ENCODE data around the gene ITGA4. TPM values are rescaled to one million over a fixed set of nuclear protein-coding genes. Genes with fewer than 3 reads are reported as not detected.

The ITGA4 gene
- total RNA-seq, 4 donors from 2014 or later: 0.51 to 112 (median 4.5) TPM

DNA sequence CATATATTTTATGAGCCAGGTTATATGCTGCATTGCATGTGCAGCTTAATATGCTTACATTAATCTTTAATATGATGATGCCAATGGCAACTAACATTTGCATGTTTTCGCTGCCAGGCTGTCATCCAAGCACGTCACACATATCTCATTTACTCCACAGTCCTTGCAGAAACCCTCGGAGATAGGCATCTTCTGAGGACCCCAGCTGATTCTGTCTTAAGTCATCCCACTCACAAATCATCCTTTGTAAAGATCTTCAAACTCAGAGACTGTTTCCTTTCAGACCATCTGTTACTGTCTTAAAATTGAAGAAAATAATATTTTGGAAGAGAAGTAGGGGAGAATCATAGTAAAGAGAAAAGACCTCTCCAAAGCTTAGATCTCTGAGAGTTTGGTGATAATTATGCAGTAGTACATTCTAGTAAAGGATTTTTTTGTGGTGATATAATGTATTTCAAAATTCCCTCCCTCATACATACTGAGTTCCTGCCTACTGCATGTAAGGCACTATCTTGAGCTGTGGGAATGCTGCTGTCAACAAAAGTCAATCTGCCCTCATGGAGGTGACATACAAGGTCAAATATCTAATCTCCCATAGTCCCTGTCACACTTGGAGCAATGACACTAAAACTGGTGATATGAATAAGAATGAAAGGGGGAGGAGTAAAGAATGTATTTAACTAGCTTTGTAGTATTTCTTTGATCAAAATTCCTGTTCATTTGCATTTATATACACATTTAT, 11.0 kb downstream of the ITGA4 start:
- Histone ChIP-seq H3K36me3 (no peaks in the 10 kb centered on the region), H3K27ac (no peak overlapping the region), H3K4me3 (no peak overlapping the region), H3K9me3 (no peaks in the 10 kb centered on the region), H3K4me1 (no peaks in the 10 kb centered on the region), H3K27me3 (no peaks in the 10 kb centered on the region)
- TF ChIP-seq, protein P1, sequence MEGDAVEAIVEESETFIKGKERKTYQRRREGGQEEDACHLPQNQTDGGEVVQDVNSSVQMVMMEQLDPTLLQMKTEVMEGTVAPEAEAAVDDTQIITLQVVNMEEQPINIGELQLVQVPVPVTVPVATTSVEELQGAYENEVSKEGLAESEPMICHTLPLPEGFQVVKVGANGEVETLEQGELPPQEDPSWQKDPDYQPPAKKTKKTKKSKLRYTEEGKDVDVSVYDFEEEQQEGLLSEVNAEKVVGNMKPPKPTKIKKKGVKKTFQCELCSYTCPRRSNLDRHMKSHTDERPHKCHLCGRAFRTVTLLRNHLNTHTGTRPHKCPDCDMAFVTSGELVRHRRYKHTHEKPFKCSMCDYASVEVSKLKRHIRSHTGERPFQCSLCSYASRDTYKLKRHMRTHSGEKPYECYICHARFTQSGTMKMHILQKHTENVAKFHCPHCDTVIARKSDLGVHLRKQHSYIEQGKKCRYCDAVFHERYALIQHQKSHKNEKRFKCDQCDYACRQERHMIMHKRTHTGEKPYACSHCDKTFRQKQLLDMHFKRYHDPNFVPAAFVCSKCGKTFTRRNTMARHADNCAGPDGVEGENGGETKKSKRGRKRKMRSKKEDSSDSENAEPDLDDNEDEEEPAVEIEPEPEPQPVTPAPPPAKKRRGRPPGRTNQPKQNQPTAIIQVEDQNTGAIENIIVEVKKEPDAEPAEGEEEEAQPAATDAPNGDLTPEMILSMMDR (IDR thresholded peaks at IDR 0.05): no peak
- no peak for TF ChIP-seq POLR2A (IDR thresholded peaks at IDR 0.05)
- DNase-seq: no peak
- intact Hi-C loops (cut with DNase I; ENCODE audit: low total_unique reads): no loop called here

DNA sequence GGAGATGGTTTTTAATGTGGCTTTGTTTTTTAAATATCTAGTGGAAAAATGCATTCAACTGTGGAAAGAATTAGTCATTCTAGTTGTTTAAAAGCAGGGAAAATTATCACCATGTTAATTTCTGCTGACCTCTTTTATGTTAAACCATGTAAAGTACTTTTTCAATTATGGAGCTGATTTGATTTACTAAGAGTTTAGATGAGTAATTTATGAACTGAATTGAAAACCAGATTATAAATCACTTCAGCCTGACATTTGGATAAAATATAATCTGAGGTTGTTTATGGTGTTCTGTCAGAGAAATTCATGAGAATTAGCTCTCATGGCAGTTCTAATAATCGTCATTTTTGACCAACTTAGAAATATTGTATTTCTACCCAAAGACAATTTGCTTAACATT, 11.6 kb downstream of the ITGA4 start:
- H3K27ac ChIP-seq: no peak overlapping the region
- no peaks in the 10 kb centered on the region for H3K27me3 ChIP-seq
- H3K4me1 ChIP-seq: no peaks in the 10 kb centered on the region
- no peak for DNase-seq
- TF ChIP-seq POLR2A (IDR thresholded peaks at IDR 0.05): no peak
- TF ChIP-seq, protein P1 (IDR thresholded peaks at IDR 0.05): no peak
- H3K9me3 ChIP-seq: no peaks in the 10 kb centered on the region
- intact Hi-C loops (cut with DNase I; ENCODE audit: low total_unique reads): no loop called here
- H3K4me3 ChIP-seq: no peak overlapping the region
- no peaks in the 10 kb centered on the region for H3K36me3 ChIP-seq

GRCh38 chr2:181471226-181471625, 14.0 kb downstream of the ITGA4 start:
- H3K27ac ChIP-seq: no peak overlapping the region
- no peaks in the 10 kb centered on the region for H3K36me3 ChIP-seq
- TF ChIP-seq POLR2A (IDR thresholded peaks at IDR 0.05): no peak
- H3K9me3 ChIP-seq: no peaks in the 10 kb centered on the region
- no peaks in the 10 kb centered on the region for H3K4me1 ChIP-seq
- intact Hi-C loops (cut with DNase I; ENCODE audit: low total_unique reads): no loop called here
- no peak for DNase-seq
- H3K4me3 ChIP-seq: no peak overlapping the region
- no peaks in the 10 kb centered on the region for H3K27me3 ChIP-seq

- Histone ChIP-seq H3K27me3 (no peaks in the 10 kb centered on the region), H3K4me1 (no peaks in the 10 kb centered on the region), H3K9me3 (no peaks in the 10 kb centered on the region), H3K4me3 (no peak overlapping the region), H3K27ac (no peak overlapping the region), H3K36me3 (no peaks in the 10 kb centered on the region)
- intact Hi-C loops (cut with DNase I; ENCODE audit: low total_unique reads): no loop called here
- DNase-seq: no peak
- TF ChIP-seq, protein P1 (IDR thresholded peaks at IDR 0.05): no peak
These were observed 14.6 kb downstream of the ITGA4 start for GRCh38 chr2:181471783-181472182.

DNA sequence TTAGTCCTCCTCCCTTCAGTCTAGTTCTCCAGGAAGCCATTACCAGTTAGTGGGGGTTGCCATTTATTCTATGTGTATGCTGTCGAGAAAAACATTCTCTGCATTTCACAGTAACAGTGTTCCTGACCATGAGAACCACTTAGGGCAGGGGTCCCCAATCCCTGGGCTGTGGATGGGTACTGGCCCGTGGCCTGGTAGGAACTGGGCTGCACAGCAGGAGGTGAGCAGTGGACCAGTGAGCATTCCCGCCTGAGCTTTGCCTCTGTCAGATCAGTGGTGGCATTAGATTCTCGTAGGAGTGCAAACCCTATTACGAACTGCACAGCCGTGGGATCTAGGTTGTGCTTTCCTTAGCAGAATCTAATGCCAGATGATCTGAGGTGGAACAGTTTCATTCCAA, 15.8 kb downstream of the ITGA4 start:
- no peaks in the 10 kb centered on the region for H3K27me3 ChIP-seq
- no peaks in the 10 kb centered on the region for H3K9me3 ChIP-seq
- no peak for DNase-seq
- H3K27ac ChIP-seq: no peak overlapping the region
- no peak overlapping the region for H3K4me3 ChIP-seq
- H3K4me1 ChIP-seq: no peaks in the 10 kb centered on the region
- no peak for TF ChIP-seq POLR2A (IDR thresholded peaks at IDR 0.05)
- TF ChIP-seq, protein P1 (IDR thresholded peaks at IDR 0.05): no peak
- intact Hi-C loops (cut with DNase I; ENCODE audit: low total_unique reads): no loop called here
- no peaks in the 10 kb centered on the region for H3K36me3 ChIP-seq

Measured in uterus (tissue), 4 donors.